CD4-positive, alpha-beta memory T cell (primary cell): Measurements from ENCODE around the gene C1orf105. TPM values are rescaled to one million over a fixed set of nuclear protein-coding genes. Genes with fewer than 3 reads are reported as not detected.

Source experiments
- CTCF ChIA-PET: fragments of 350-600 bp; sonication (Branson Sonifier 250); formaldehyde crosslinking; loops from one replicate; lab custom pipeline; 2021; ENCODE audit warnings: inconsistent platforms; ENCODE audit not compliant: partially characterized antibody; lab: Charles Lee
- POLR2A ChIA-PET: fragments of 350-600 bp; sonication (Branson Sonifier 250); formaldehyde crosslinking; loops from one replicate; lab custom pipeline; 2021; ENCODE audit not compliant: partially characterized antibody; lab: Charles Lee
- DNase-seq, 5 donors: peaks; one replicate each; pipeline versions ENCODE4 v3.0.0 to v3.0.0-alpha.2; 2020 to 2022; ENCODE audit warnings: mixed read lengths in 1 of 5
- H3K27ac ChIP-seq: one replicate; pipeline ENCODE4 v1.7.0; 2013; ENCODE audit warnings: low read depth, low read length
- H3K27me3 ChIP-seq: 2 replicates; pipeline ENCODE4 v1.7.0; 2013; ENCODE audit warnings: mild to moderate bottlenecking, low read length, moderate library complexity; ENCODE audit not compliant: insufficient read depth
- H3K36me3 ChIP-seq: 2 replicates; pipeline ENCODE4 v1.7.0; 2013; ENCODE audit warnings: mild to moderate bottlenecking, low read length, moderate library complexity; ENCODE audit not compliant: insufficient read depth
- H3K4me1 ChIP-seq: 2 replicates; pipeline ENCODE4 v1.7.0; 2013; ENCODE audit warnings: mild to moderate bottlenecking, low read length, moderate library complexity; ENCODE audit not compliant: insufficient read depth
- H3K4me3 ChIP-seq, 2 donors: one replicate each; pipeline ENCODE4 v1.7.0; 2013; ENCODE audit warnings: low read length in 2 of 2, mild to moderate bottlenecking in 1 of 2
- H3K9me3 ChIP-seq, 2 donors: one replicate each; pipeline ENCODE4 v1.7.0; 2013; ENCODE audit warnings: low read length in 2 of 2, control low read depth in 1 of 2; ENCODE audit not compliant: control insufficient read depth in 1 of 2
- H3K27ac Mint-ChIP-seq, 7 donors: one replicate each; pipeline ENCODE4 v1.8.0; 2020 to 2021; ENCODE audit warnings: mixed read lengths in 7 of 7, mild to moderate bottlenecking in 6 of 7, inconsistent platforms in 3 of 7, moderate library complexity in 3 of 7
- H3K27me3 Mint-ChIP-seq, 2 donors: one replicate each; pipeline ENCODE4 v1.8.0; 2020 to 2021; ENCODE audit warnings: mixed read lengths in 2 of 2
- H3K36me3 Mint-ChIP-seq, 2 donors: one replicate each; pipeline ENCODE4 v1.8.0; 2020 to 2021; ENCODE audit warnings: mixed read lengths in 2 of 2, inconsistent platforms in 1 of 2, mild to moderate bottlenecking in 1 of 2
- H3K4me1 Mint-ChIP-seq, 4 donors: one replicate each; pipeline ENCODE4 v1.8.0; 2020 to 2021; ENCODE audit warnings: mixed read lengths in 4 of 4, mild to moderate bottlenecking in 1 of 4
- H3K4me3 Mint-ChIP-seq, 8 donors: one replicate each; pipeline ENCODE4 v1.8.0; 2020 to 2021; ENCODE audit warnings: mixed read lengths in 8 of 8, mild to moderate bottlenecking in 7 of 8, moderate library complexity in 6 of 8, inconsistent platforms in 3 of 8
- H3K9me3 Mint-ChIP-seq, 8 donors: one replicate each; pipeline ENCODE4 v1.8.0; 2020 to 2021; ENCODE audit warnings: mixed read lengths in 8 of 8, mild to moderate bottlenecking in 5 of 8, inconsistent platforms in 3 of 8, moderate library complexity in 1 of 8
- intact Hi-C: fragments of 100-400 bp; cut with micrococcal nuclease; formaldehyde crosslinking; loops from one replicate; pipeline ENCODE4 v1.15.1; 2023
- polyA plus RNA-seq, 2 donors: library from polyadenylated mRNA; unstranded; fragments of 300-500 nt; fragmentation: Illumina TruSeq; gene quantifications; one replicate each; pipeline ENCODE4 v1.2.3, GENCODE V29; 2021
- total RNA-seq, 2 experiments: library from RNA; stranded (reverse); gene quantifications; one replicate each; pipeline ENCODE4 v1.2.3, GENCODE V29; 2021

The C1orf105 gene
- total and polyA plus RNA-seq, 4 experiments from 2014 or later: not detected

DNA sequence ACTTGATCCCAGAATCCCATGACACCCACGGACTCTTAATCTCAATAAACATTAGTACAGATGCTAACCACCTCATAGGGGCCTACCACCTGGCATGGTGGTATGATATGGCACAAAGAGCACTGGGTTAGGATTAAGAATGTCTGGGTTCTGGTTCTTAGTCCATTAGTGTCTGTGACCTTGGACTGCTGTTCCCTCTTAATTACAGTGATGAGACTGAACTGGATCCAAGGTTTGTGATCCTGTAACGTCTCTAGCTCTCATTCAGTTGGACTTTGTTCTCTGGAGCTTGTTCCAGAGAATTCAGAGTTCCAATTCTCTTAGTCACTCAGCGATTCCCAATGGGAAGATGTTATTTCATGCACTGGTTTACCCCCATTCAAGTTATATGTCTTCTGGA lies 47.0 kb downstream of the C1orf105 start:
- H3K4me3 Mint-ChIP-seq: no peak overlapping the region
- no peaks in the 10 kb centered on the region for H3K36me3 ChIP-seq
- H3K9me3 Mint-ChIP-seq: peaks cover 0 to 1% (median 0%) of the 10 kb centered on the region in 8 donors
- H3K4me1 ChIP-seq: no peaks in the 10 kb centered on the region
- no peak overlapping the region for H3K27ac Mint-ChIP-seq
- H3K27me3 Mint-ChIP-seq: peaks cover 1 to 7% of the 10 kb centered on the region in 2 donors
- H3K27ac ChIP-seq: no peak overlapping the region
- POLR2A ChIA-PET: no interaction called here
- H3K36me3 Mint-ChIP-seq: no peaks in the 10 kb centered on the region
- H3K4me1 Mint-ChIP-seq: no peaks in the 10 kb centered on the region
- H3K4me3 ChIP-seq: no peak overlapping the region
- H3K27me3 ChIP-seq: no peaks in the 10 kb centered on the region
- intact Hi-C loops: no loop called here
- H3K9me3 ChIP-seq: no peaks in the 10 kb centered on the region
- no peak for DNase-seq
- CTCF ChIA-PET: interaction anchor here (0.9 kb wide), 1 partner anchor 16 kb away, joined by 3 read pairs; no protein-coding TSS in a partner anchor

DNA sequence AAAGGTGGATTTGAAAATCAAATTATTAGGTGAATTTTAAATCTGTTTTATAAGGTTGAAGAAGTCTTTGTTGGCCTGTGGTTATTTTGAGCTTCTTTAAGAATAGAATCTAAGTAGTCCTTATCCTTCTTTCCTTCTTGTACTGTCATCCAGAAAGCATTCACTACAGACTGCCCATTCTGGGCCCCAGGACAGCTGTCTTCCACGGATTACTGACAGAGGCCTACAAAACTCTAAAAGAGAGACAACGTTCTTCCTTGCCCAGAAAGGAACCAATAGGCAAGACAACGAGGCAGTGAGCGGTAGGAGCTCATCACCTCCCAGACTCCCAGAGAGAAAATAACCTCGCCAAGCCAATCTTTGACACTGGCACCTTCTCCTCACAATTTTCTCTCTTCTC lies 47.8 kb downstream of the C1orf105 start:
- POLR2A ChIA-PET: no interaction called here
- H3K4me3 Mint-ChIP-seq: no peak overlapping the region
- Histone ChIP-seq H3K27ac (no peak overlapping the region), H3K36me3 (no peaks in the 10 kb centered on the region), H3K9me3 (no peaks in the 10 kb centered on the region), H3K27me3 (no peaks in the 10 kb centered on the region), H3K4me1 (no peaks in the 10 kb centered on the region), H3K4me3 (no peak overlapping the region)
- peaks cover 1 to 7% of the 10 kb centered on the region in 2 donors for H3K27me3 Mint-ChIP-seq
- H3K9me3 Mint-ChIP-seq: peaks cover 0 to 1% (median 0%) of the 10 kb centered on the region in 8 donors
- H3K36me3 Mint-ChIP-seq: no peaks in the 10 kb centered on the region
- H3K27ac Mint-ChIP-seq: no peak overlapping the region
- intact Hi-C loops: no loop called here
- H3K4me1 Mint-ChIP-seq: no peaks in the 10 kb centered on the region
- CTCF ChIA-PET: no interaction called here
- no peak for DNase-seq

DNA sequence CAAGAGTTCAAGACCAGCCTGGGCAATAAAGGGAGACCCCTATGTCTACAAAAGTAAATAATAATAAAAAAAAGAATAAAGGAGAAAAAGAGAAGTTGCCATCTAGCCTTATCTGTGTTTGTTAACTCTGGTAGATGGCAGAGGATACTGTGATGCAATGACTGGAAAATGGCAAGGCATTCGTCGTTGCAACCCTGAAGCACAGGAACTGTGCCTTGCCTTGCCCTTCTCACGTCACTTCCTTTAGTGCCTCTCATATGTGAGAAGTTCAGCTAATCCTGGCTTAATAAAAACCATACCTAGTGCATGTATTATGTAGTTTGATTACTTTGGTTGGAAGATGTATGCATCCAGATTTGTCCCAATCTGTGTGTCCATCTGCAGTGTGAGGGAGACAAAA lies 49.2 kb downstream of the C1orf105 start:
- Mint-ChIP-seq H3K27me3 (peaks cover 1 to 7% of the 10 kb centered on the region in 2 donors), H3K27ac (no peak overlapping the region), H3K4me1 (no peaks in the 10 kb centered on the region), H3K9me3 (peaks cover 0 to 1% (median 0%) of the 10 kb centered on the region in 8 donors), H3K36me3 (no peaks in the 10 kb centered on the region), H3K4me3 (no peak overlapping the region)
- ChIA-PET POLR2A (no interaction called here), CTCF (no interaction called here)
- Histone ChIP-seq H3K4me1 (no peaks in the 10 kb centered on the region), H3K9me3 (no peaks in the 10 kb centered on the region), H3K27ac (no peak overlapping the region), H3K36me3 (no peaks in the 10 kb centered on the region), H3K4me3 (no peak overlapping the region), H3K27me3 (no peaks in the 10 kb centered on the region)
- intact Hi-C loops: no loop called here
- no peak for DNase-seq

DNA sequence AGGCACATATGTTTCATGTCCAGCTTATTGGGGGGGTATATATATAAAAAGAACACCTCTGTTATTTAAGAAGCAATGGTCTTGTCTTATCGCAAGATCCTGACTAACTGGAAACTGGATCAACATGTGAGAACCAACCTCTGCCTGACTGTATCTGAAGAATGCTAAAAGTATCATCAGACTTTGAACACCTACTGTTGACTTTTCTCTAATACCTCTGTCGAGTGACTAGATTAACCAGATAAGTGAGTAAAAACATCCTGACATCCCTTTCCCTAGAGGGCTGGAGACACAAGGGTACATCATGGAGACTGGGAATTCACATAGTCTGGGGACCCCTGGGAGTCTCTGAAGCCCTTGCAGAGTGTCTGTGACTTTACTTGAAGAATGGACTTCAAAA lies 49.7 kb downstream of the C1orf105 start:
- Mint-ChIP-seq H3K4me1 (no peaks in the 10 kb centered on the region), H3K9me3 (peaks cover 0 to 1% (median 0%) of the 10 kb centered on the region in 8 donors), H3K27ac (no peak overlapping the region), H3K36me3 (no peaks in the 10 kb centered on the region), H3K4me3 (no peak overlapping the region), H3K27me3 (peaks cover 1 to 6% of the 10 kb centered on the region in 2 donors)
- no peak overlapping the region for H3K27ac ChIP-seq
- H3K4me1 ChIP-seq: no peaks in the 10 kb centered on the region
- POLR2A ChIA-PET: no interaction called here
- no peak for DNase-seq
- H3K27me3 ChIP-seq: no peaks in the 10 kb centered on the region
- intact Hi-C loops: no loop called here
- H3K9me3 ChIP-seq: no peaks in the 10 kb centered on the region
- CTCF ChIA-PET: no interaction called here
- H3K4me3 ChIP-seq: no peak overlapping the region
- H3K36me3 ChIP-seq: no peaks in the 10 kb centered on the region

DNA sequence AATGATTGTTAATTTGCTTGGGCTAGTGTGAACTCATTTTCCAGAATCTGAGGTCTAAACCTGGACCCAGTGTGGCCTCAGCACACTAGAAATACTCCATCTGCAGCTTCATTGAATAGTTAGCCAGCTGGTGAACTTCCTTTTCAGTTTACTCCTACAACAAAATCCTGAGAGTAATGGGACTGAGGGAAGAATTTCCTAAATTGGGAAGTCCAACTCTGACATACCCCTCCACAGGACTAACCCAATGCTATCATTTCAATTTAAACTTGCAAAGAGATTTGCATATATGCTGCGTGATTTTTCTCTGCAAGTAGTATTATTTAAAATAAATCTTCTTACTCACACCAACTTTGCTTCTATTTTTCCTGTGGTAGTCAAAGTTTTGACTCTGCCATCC lies 51.2 kb downstream of the C1orf105 start:
- H3K27ac ChIP-seq: no peak overlapping the region
- Mint-ChIP-seq H3K4me1 (no peaks in the 10 kb centered on the region), H3K27me3 (peaks cover 1 to 2% of the 10 kb centered on the region in 2 donors), H3K9me3 (peaks cover 0 to 1% (median 0%) of the 10 kb centered on the region in 8 donors), H3K27ac (no peak overlapping the region), H3K36me3 (no peaks in the 10 kb centered on the region), H3K4me3 (no peak overlapping the region)
- H3K36me3 ChIP-seq: no peaks in the 10 kb centered on the region
- no peak for DNase-seq
- CTCF ChIA-PET: no interaction called here
- intact Hi-C loops: no loop called here
- no peaks in the 10 kb centered on the region for H3K9me3 ChIP-seq
- POLR2A ChIA-PET: no interaction called here
- H3K27me3 ChIP-seq: no peaks in the 10 kb centered on the region
- no peaks in the 10 kb centered on the region for H3K4me1 ChIP-seq
- no peak overlapping the region for H3K4me3 ChIP-seq

DNA sequence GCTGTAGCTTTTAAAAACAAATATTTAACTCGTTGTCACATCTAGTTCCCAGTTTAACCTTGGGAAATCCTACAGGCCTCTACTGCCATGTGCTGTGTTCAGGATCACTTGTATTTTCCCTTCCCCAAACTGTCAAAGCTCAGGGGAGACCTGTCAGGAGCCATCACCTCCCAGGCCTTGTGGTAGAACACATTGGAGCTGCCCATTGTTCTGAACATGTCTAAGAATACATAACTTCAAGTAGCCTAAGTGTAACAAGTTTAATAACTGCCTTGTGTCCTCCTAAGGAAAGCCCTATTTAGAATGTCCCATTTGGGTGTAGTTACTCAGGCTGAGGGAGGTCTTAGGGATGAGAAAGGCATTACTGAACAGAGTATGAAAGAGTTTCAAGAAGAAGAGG lies 52.0 kb downstream of the C1orf105 start:
- Mint-ChIP-seq H3K36me3 (no peaks in the 10 kb centered on the region), H3K4me3 (no peak overlapping the region), H3K27me3 (peaks cover 1 to 2% of the 10 kb centered on the region in 2 donors), H3K27ac (no peak overlapping the region), H3K4me1 (no peaks in the 10 kb centered on the region), H3K9me3 (peaks cover 0 to 1% (median 0%) of the 10 kb centered on the region in 8 donors)
- ChIA-PET POLR2A (no interaction called here), CTCF (no interaction called here)
- H3K9me3 ChIP-seq: no peaks in the 10 kb centered on the region
- H3K36me3 ChIP-seq: no peaks in the 10 kb centered on the region
- no peak for DNase-seq
- intact Hi-C loops: no loop called here
- H3K27me3 ChIP-seq: no peaks in the 10 kb centered on the region
- no peaks in the 10 kb centered on the region for H3K4me1 ChIP-seq
- no peak overlapping the region for H3K4me3 ChIP-seq
- no peak overlapping the region for H3K27ac ChIP-seq

DNA sequence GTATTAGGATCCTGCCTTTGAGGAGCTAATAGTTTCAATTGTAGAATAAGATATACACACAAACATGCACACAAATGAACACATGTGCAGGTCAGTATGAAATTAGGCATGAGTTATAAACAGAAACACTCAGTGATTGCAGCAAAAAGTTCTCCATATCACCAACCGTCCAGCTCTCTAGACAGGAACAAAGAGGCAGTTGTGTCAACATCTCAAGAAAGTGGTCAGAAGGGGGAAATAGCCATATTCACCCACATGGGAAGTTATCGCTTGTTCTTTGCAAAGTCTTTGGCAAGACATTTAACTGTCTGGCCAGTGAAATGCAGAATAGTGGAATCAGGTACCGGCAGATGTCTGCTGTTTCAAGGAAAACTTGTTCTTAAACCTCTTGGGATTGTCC lies 52.8 kb downstream of the C1orf105 start:
- no peaks in the 10 kb centered on the region for H3K9me3 ChIP-seq

DNA sequence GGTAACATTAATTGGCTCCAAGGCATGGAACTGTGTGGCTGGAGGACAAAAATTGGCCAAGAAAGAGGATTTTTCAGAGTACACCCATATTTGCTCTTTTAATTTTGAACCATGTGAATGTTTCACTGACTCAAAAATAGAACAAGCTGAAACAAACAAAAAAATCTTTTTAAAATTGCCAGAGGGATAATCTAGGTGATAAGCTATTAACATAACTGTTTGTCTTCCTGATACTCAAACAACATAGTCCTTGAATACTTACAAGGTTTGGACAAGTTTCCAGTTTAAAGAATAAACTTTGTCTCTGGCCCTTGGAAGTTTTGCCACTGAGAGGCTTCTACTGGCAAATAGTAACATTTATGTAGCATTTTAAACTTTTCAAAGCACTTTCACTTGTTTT lies 53.4 kb downstream of the C1orf105 start:
- intact Hi-C loops: no loop called here
- Histone ChIP-seq H3K27ac (no peak overlapping the region), H3K36me3 (no peaks in the 10 kb centered on the region), H3K4me1 (no peaks in the 10 kb centered on the region), H3K4me3 (no peak overlapping the region), H3K27me3 (no peaks in the 10 kb centered on the region), H3K9me3 (no peaks in the 10 kb centered on the region)
- Mint-ChIP-seq H3K27me3 (peaks cover 1 to 3% of the 10 kb centered on the region in 2 donors), H3K4me3 (no peak overlapping the region), H3K9me3 (no peaks in the 10 kb centered on the region), H3K36me3 (no peaks in the 10 kb centered on the region), H3K4me1 (no peaks in the 10 kb centered on the region), H3K27ac (no peak overlapping the region)
- ChIA-PET CTCF (no interaction called here), POLR2A (no interaction called here)
- DNase-seq: no peak

More for the DNA sequence above, 52.8 kb downstream of the C1orf105 start:
- ChIA-PET POLR2A (no interaction called here), CTCF (no interaction called here)
- Mint-ChIP-seq H3K36me3 (no peaks in the 10 kb centered on the region), H3K27ac (no peak overlapping the region), H3K27me3 (peaks cover 1 to 3% of the 10 kb centered on the region in 2 donors), H3K4me3 (no peak overlapping the region), H3K9me3 (peaks cover 0 to 1% (median 0%) of the 10 kb centered on the region in 8 donors), H3K4me1 (no peaks in the 10 kb centered on the region)
- no peaks in the 10 kb centered on the region for H3K36me3 ChIP-seq
- no peaks in the 10 kb centered on the region for H3K4me1 ChIP-seq
- H3K27ac ChIP-seq: no peak overlapping the region
- intact Hi-C loops: no loop called here
- H3K27me3 ChIP-seq: no peaks in the 10 kb centered on the region
- H3K4me3 ChIP-seq: no peak overlapping the region
- no peak for DNase-seq
